ENCODE results near the gene TNFSF13B. TPM values are rescaled to one million over a fixed set of nuclear protein-coding genes. Genes with fewer than 3 reads are reported as not detected.
A peak's percentile ranks its signal among the peaks of the same experiment; 100 is the strongest.

Gene TNFSF13B
- polyA plus RNA-seq, 1 experiment = 1.1 TPM

DNA sequence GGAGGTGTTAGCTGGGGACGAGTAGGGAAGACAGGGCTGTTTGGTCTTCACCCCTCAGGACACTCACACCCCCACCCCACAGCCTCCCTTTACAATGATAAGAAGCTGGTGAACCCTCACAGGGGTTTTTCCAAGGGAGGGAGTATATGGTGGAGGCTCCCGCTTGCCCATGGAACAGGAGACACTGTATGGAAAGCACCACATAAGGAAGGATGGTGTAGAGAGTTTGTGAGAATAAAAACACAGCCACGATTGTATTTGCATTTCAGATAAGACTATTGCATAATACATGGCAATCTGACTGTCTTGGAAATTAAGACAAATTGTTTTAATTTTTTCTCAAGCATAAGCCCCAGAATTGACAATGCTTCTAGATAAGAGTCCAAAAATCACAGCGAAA, 46.9 kb downstream of the TNFSF13B start:
- Histone ChIP-seq H3K4me3 (ENCODE audit: low read depth, low read length) (no peak overlapping the region), H3K27ac (ENCODE audit: low read depth, low read length) (no peak overlapping the region), H3K9me3 (ENCODE audit: control insufficient read depth, insufficient read depth, low read length) (no peaks in the 10 kb centered on the region), H3K27me3 (ENCODE audit: control insufficient read depth, insufficient read depth, low read length) (no peaks in the 10 kb centered on the region)
- no peak for DNase-seq (ENCODE audit: low read depth, low spot score)
- CTCF ChIA-PET = interaction anchor here (0.6 to 1.1 kb wide), 4 partner anchors 9 to 192 kb away, joined by 3 read pairs; no protein-coding TSS in a partner anchor
- TF ChIP-seq, protein P1, sequence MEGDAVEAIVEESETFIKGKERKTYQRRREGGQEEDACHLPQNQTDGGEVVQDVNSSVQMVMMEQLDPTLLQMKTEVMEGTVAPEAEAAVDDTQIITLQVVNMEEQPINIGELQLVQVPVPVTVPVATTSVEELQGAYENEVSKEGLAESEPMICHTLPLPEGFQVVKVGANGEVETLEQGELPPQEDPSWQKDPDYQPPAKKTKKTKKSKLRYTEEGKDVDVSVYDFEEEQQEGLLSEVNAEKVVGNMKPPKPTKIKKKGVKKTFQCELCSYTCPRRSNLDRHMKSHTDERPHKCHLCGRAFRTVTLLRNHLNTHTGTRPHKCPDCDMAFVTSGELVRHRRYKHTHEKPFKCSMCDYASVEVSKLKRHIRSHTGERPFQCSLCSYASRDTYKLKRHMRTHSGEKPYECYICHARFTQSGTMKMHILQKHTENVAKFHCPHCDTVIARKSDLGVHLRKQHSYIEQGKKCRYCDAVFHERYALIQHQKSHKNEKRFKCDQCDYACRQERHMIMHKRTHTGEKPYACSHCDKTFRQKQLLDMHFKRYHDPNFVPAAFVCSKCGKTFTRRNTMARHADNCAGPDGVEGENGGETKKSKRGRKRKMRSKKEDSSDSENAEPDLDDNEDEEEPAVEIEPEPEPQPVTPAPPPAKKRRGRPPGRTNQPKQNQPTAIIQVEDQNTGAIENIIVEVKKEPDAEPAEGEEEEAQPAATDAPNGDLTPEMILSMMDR (IDR thresholded peaks at IDR 0.05; ENCODE audit: low read depth, low read length) = no peak
- POLR2A ChIA-PET = interaction anchor here (0.6 kb wide), 1 partner anchor 35 kb away, joined by 3 read pairs; no protein-coding TSS in a partner anchor

DNA sequence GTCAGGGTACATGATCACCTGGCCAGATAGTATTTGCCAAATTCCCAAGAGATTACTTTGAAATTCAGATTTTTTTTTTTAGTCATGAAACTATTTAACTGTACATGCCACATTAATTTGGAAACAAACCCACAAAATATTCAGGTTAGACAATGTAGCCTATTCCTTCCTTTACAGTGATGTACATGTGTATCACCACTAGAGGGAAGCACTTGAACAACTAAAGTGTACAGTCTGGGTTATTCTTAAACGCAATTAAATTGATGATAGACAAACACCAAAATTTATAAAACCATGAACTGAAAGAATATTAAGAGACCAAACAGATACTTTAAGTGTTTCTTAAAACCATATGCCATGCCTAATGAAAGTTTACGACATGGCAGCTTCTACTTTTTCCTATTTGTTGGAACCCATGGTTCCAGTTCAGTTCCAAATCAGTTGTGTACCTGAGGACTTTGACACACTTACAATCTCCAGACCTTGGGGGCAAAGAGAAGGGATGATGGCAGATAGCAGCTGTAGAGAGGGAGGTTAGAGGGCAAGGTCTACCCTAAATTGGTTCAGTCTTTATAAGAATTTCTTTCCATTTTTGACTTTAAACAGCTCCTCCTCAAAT, 52.8 kb downstream of the TNFSF13B start:
- Histone ChIP-seq H3K27me3 (ENCODE audit: control insufficient read depth, insufficient read depth, low read length) (peaks cover 2% of the 10 kb centered on the region), H3K4me3 (ENCODE audit: low read depth, low read length) (no peak overlapping the region), H3K9me3 (ENCODE audit: control insufficient read depth, insufficient read depth, low read length) (no peaks in the 10 kb centered on the region), H3K27ac (ENCODE audit: low read depth, low read length) (no peak overlapping the region)
- POLR2A ChIA-PET = no interaction called here
- TF ChIP-seq, protein P1 (IDR thresholded peaks at IDR 0.05; ENCODE audit: low read depth, low read length) = peak; percentile 76
- CTCF ChIA-PET = interaction anchor here (0.6 to 3.0 kb wide), 6 partner anchors 11 to 576 kb away, joined by 3 to 21 read pairs (median 6); no protein-coding TSS in a partner anchor
- peak; percentile 4 for DNase-seq (ENCODE audit: low read depth, low spot score)

DNA sequence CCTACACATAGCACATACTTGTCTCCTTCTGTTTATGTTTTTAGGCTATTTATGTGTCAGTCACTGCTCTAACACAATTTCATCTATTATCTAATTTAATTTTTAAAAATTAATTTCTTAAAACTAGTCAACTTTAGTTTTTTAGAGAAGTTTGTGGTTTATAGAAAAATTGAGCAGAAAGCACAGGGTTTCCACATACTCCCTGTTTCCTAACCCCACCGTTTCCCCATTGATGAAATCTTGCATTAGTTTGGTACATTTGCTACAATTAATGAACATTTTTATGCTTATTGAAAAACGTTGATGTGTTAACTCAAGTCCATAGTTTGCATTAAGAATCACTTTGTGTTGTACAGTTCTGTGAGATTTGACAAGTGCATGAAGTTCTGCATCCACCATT, 53.5 kb downstream of the TNFSF13B start:
- TF ChIP-seq, protein P1 (IDR thresholded peaks at IDR 0.05; ENCODE audit: low read depth, low read length) = no peak

DNA sequence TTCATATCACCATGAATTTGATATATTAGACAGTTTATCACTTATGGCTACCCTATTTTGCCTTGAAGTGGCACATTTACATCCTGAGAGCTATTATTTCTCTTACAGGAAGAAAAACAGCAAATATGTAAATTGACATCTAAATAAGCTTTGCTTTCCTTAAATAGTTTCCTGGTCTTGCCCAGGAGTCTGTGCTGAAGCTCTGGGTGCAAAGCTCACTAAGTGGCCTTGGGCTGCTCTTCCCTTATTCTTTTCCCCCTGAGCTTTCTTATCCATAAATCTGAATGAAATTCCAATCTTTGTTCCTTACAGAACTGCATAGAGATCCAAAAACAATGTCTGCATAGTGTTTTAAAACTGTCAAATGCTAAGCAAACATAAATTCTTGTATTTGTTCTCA, 56.3 kb downstream of the TNFSF13B start:
- ChIA-PET CTCF (interaction anchor here (0.8 to 1.0 kb wide), 3 partner anchors 9 to 183 kb away, joined by 3 to 4 read pairs (median 4); no protein-coding TSS in a partner anchor), POLR2A (no interaction called here)
- DNase-seq (ENCODE audit: low read depth, low spot score) = no peak
- no peaks in the 10 kb centered on the region for H3K9me3 ChIP-seq (ENCODE audit: control insufficient read depth, insufficient read depth, low read length)
- no peak overlapping the region for H3K4me3 ChIP-seq (ENCODE audit: low read depth, low read length)
- H3K27ac ChIP-seq (ENCODE audit: low read depth, low read length) = no peak overlapping the region
- peaks cover 2% of the 10 kb centered on the region for H3K27me3 ChIP-seq (ENCODE audit: control insufficient read depth, insufficient read depth, low read length)
- TF ChIP-seq, protein P1 (IDR thresholded peaks at IDR 0.05; ENCODE audit: low read depth, low read length) = no peak

More for the DNA sequence above, 53.5 kb downstream of the TNFSF13B start:
- POLR2A ChIA-PET = no interaction called here
- CTCF ChIA-PET = interaction anchor here (0.6 to 3.0 kb wide), 8 partner anchors 10 to 819 kb away, joined by 3 to 21 read pairs (median 6); no protein-coding TSS in a partner anchor
- peaks cover 2% of the 10 kb centered on the region for H3K27me3 ChIP-seq (ENCODE audit: control insufficient read depth, insufficient read depth, low read length)
- H3K4me3 ChIP-seq (ENCODE audit: low read depth, low read length) = no peak overlapping the region
- H3K27ac ChIP-seq (ENCODE audit: low read depth, low read length) = no peak overlapping the region
- no peaks in the 10 kb centered on the region for H3K9me3 ChIP-seq (ENCODE audit: control insufficient read depth, insufficient read depth, low read length)
- DNase-seq (ENCODE audit: low read depth, low spot score) = no peak

DNA sequence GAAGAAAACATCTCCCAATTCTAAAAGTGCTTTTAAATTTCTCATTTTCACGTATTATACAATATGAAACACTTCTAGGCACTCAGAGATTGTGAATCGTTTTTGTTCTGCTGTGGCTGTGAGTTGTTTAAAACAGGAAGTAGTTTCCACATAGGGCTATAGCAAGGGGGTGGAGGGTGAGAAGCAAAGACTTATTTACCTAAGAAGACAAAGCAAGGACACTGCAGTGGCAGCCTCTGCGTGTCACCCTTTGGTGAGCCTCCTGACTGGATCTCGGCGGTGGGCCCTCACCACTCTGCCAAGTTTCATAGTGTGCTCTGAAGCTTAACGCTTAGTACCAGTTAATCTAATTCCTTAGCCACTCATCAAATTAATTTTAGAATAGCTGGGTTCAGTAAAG, 56.8 kb downstream of the TNFSF13B start:
- DNase-seq (ENCODE audit: low read depth, low spot score) = no peak
- H3K27me3 ChIP-seq (ENCODE audit: control insufficient read depth, insufficient read depth, low read length) = peaks cover 2% of the 10 kb centered on the region
- TF ChIP-seq, protein P1 (IDR thresholded peaks at IDR 0.05; ENCODE audit: low read depth, low read length) = no peak
- H3K4me3 ChIP-seq (ENCODE audit: low read depth, low read length) = no peak overlapping the region
- H3K9me3 ChIP-seq (ENCODE audit: control insufficient read depth, insufficient read depth, low read length) = no peaks in the 10 kb centered on the region
- POLR2A ChIA-PET = no interaction called here
- CTCF ChIA-PET = interaction anchor here (0.8 to 1.0 kb wide), 3 partner anchors 10 to 182 kb away, joined by 3 to 4 read pairs (median 4); no protein-coding TSS in a partner anchor
- no peak overlapping the region for H3K27ac ChIP-seq (ENCODE audit: low read depth, low read length)
